Stimulated activated CD4-positive, alpha-beta T cell treated with anti-CD3 and anti-CD28 coated beads, Interleukin-15, amount 100 ng/mL, for 24 hours (primary cell): ENCODE measurements around the gene SLC39A12.
"Not testable (repeated sequence)": the region's sequence is repeated elsewhere in the genome, so short reads cannot be mapped to it uniquely, and the experiment has no call there.

Experiments used
- DNase-seq: peaks from one replicate; pipeline ENCODE4 v3.0.0-alpha.2; 2020

The SLC39A12 gene

DNA sequence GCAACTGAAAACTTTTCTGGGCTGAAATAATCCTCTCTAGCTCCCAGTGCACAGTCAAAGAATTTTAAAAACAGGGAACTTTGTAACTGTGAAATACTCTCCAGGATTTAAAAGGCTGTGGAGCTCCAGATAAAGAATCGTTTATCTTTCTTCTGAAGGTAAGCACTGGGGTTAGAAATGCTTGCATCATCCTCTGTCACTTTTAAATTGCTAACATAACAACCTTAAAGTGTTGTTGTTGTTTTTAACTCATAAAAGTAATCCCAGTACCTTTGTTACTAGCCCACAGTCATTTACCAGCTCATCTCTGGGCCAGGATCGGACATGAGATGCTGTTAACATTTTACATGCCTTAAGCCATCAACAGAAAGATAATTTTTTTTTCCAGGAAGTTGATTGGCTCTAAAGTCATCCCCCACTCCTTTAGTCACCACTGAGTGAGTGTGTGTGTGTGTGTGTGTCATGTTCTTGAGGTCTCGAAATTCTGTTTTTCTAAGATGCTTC lies at the start of gene SLC39A12:
Gene SLC39A12, plus strand, starts transcription at position 51 of the 504 bp plus-strand sequence. CDS start 1,359 bp downstream, outside the sequence.
- DNase-seq, result no peak

DNA sequence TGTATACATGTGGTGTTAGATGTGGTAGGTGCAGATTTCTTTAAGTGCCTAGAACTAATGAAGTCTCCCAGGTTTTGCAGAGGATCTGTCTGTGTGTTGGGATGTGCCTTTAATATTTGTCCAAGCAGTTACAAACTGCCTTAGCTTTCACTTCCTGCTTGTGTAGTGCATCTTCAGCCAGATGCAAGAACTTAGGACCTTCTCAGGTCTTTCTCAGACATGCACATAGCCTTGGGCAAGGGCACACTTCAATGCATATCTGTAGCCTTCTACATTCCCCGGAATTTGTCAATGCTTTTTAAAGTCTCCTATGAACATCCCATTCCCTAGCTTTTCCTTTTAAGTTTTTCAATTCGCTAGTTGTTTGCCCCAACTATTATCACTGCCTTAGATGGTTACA lies 47.2 kb upstream of the SLC39A12 start:
- no peak for DNase-seq

DNA sequence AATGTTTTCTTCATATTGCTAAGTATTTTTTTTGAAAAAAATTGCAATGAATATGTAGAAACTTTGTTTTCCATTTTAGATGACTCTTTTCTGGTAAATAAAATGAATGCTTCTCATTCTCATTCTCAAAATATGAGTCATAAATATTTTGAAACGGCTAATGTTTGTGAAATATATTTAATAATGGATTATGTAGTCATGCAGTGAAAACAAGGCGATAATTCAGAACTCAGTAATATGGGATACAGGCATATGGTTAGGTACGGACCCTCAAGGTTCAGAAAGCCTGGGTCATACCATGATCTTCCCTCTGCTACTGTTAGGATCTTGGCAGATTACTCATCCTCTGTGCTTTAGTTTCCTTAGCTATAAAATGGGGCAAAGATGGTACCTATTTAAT lies 46.2 kb upstream of the SLC39A12 start:
- DNase-seq, result no peak

DNA sequence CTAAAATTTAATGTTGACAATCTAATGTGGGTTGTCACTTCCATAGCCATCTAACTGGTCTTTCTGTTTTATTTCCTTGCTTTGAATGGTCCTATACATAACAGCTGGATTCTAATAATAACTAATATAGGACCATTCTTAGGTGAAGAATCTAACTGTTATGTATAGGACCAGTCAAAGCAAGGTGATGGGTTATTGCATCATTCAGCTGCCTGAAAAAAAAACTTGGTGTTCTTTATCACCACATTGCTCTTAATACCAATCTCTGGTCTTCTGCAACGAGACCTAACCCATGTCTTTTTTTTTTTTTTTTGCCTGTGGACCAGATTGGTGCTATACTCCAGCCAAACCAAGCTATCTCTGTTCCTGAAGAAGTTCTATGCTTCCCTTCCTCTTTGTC lies 45.7 kb upstream of the SLC39A12 start:
- no peak for DNase-seq

DNA sequence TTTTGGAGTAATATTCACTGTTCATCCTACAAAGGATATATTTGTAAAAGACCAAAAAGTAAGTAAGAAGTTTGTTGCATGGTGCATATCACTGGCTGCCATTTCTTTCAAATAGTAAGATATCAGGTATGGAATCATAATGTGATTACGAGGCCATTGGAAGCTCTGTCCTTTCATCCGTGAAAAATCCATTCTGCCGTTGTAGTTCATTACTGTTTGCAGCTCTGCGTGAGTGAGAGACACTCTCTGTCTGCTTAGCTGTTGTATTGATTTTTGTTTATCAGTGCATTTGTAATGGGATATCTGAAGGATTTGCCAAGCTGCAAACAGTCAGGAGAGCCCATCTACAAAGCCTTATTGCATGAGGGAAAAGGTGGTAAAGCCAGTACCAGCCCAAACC lies 44.1 kb upstream of the SLC39A12 start:
- no peak for DNase-seq

DNA sequence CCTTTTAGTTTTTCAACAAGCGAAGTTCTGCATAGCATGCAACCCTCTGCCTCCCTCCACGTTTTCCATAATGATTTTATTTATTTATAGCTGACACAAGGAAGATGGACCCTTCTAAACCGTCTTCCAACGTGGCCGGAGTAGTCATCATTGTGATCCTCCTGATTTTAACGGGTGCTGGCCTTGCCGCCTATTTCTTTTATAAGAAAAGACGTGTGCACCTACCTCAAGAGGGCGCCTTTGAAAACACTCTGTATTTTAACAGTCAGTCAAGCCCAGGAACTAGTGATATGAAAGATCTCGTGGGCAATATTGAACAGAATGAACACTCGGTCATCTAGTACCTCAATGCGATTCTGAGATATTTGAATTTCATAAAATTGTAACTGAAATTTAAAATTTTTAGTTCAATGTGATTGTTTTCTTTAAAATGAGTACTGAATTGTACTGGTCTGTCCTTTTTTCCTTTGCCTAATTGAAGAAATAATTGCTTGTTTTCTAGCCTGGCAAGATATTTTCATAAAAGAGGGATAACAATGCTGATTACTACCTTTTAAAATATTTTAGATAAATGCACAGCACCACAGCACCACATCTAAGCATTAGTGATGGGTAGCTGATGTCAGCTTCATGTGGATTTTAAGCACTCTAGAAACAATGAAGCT lies 41.5 kb upstream of the SLC39A12 start:
- DNase-seq, result peak; percentile 14

DNA sequence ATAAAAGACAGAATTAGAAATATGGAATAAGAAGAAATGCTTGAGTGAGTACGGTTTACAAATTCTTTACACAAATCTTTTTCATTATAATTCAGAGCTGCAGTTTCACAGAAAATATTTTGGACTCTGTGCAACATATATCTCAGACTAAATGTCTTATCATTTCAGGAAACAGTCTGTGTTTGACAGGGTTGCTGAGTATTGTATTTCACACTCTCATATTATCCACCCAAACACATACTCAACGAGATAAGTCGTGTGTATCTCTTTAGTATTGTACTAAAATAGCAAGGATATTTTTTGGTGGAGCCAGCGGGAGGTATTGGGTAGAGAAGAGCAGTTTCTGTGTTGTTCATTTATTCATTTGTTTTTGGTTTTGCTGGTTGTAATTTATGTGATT lies 39.0 kb upstream of the SLC39A12 start:
- no peak for DNase-seq

DNA sequence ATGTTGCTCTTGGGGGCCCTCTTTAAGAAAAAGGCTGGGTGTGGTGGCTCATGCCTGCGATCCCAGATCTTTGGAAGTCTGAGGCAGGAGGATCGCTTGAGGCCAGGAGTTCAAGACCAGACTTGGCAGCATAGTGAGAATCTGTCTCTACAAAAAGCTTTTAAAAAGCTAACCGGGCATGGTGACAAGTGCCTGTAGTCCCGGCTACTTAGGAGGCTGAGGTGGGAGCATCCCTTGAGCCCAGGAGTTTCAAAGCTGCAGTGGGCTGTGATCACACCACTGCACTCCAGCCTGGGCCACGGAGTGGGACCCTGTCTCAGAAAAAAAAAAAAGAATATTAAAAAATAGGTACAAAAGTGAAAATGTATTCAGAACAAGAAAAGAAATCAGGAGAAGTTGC lies 38.1 kb upstream of the SLC39A12 start:
- no peak for DNase-seq

DNA sequence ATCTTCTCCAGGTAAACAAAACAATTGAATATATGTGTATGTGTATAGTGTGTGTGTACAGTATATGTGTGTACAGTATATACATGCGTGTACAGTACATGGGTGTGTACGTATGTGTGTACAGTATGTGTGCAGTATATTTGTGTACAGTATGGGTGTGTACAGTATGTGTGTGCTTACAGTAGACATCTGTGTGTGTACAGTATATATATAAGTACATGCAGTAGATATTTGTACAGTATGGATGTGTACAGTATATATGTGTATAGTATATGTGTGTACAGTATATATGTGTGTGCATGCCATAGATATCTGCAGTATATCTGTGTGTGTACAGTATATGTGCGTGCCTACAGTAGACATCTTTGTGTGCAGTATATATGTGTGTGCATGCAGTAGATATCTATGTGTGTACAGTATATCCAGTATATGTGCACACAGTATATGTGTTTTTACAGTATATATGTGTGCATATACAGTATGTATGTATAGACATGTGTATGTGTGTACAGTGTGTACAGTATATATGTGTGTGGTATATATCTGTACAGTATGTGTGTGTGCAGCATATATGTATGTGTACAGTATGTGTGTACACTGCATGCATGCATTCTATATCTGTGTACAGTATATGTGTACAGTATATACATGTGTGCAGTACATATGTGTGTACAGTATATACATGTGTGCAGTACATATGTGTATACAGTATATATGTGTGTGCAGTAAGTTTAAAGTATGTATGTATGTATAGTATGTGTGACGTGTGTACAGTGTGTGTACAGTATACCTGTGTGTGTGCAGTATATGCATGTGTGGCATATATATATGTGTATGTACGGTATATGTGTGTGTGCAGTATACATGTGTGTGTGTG lies 37.3 kb upstream of the SLC39A12 start:
- DNase-seq, result no peak

DNA sequence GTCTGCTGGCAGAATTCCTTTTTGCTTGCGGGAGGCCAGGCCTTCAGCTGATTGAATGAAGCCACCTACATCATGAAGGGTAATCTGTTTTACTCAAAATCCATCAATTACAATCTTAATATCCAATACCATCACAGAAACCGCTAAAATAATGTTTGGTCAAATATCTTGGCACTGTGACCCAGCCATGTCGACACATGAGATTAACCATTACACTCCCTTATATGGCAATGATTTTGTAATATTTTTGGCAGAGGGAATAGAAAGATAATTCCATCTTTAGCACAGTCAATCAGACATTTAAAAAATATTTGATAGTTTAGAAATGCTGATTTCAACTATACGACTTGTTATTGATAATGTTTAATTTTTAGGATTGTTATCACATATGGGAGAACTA lies 36.5 kb upstream of the SLC39A12 start:
- DNase-seq, result no peak

DNA sequence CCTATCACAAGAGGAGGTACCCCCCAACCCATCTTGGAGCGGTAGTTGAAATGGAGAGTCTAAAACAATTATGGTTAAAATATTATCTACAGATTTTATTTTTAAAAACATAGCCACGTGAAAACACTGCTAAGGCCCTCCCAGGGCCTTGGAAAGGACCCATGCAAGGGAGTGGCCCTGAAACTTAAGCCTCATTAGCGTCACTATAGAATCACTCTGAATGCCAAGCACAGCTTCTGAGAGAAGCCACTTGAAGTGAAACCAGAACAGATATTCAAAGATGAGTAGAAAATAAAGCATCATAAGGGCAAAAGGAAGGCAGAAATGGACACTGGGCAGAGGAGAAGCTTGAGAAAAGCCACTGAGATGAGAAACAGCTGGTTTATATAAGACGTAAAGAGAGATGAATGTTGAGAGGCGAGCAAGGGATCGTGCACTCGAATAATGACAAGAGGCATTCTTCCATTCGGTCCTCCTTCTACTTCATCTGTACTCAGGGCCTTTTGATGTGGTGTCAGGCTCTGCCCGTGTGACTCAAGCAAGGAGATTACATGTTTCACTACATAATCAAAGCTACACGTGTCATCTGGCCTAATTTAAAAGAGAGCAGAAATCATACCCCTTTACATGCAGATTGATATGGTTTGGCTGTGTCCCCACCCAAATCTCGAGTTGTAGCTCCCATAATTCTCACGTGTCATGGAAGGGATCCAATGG lies 33.4 kb upstream of the SLC39A12 start:
- DNase-seq, result no peak

DNA sequence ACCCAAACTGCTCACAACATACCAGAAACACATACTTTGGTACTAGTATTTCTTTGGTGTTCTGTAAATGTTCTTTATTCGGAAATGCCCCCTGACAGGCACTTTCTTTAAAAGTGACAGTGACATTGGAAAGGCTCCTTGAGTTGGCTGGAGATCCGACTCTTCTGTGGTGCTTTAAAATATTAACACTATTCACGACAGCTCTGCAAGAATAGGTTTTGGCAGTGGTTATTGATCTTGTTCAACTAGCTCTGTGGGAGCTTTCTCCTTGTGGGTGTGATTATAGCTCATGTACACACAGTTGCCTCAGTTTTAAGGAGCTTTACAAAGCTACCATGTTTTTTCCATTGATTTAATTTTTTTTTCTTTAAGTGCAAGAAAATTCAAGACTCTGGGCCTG lies 30.3 kb upstream of the SLC39A12 start:
- DNase-seq, result no peak

DNA sequence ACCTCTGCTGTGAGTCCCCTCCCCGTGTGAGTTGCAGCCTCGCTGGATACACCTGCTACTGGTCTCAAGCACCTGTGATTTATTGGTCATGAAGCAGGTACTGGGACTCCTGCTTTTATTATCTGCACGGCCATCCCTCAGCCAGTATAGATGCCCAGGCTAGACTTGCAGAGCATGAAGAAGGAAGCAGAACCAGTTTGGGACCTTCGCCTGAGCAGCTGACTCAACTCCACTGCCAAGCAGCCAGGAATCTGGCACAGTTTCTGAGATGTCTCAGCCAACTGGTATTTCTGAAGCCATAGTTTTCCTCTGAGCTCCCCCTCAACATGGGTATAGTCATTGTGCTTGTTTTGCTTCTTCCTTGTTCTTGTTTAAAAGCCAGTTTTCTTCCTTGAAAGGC lies 28.0 kb upstream of the SLC39A12 start:
- DNase-seq, result no peak

DNA sequence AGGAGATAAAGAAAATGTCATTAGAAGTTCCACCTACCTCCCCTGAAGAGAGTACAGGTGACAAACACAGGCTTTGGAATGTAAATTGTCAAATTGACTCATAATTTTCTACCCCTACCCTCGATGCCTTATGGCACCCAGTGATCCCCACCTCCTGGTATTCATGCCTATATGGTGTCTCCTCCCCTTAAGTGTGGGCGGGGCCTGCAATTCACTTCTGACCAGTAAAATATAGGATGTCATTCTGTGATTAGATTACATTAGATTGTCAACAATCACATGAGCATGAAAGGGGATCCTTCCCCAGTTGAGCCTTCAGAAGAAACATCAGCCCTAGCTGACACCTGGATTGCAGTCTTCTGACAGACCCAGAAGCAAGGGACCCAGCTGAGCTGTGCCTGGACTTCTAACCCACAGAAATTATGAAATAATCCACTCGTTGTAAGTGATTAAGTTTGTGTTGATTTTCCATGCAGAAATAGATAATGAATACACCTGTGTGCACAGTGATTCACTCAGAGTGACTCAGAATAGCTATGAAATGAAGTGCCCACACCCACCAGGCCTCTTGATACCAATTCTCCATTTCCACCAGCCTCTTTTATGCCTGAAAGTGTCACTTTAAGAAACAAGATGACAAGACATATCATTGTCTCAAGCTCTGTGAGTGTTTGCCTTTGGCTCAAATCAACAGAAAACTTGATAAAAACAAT lies 8.5 kb upstream of the SLC39A12 start:
- no peak for DNase-seq

DNA sequence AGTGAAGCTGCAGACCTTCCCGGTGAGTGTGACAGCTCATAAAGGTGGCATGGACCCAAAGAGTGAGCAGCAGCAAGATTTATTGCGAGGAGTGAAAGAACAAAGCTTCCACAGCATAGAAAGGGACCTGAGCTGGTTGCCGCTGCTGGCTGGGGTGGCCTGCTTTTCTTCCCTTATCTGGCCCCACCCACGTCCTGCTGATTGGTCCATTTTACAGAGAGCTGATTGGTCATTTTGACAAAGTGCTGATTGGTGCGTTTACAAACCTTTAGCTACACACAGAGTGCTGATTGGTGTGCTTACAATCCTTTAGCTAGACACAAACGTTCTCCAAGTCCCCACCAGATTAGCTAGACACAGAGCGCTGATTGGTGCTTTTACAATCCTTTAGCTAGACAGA lies 1.4 kb upstream of the SLC39A12 start:
- not testable (repeated sequence) for DNase-seq

DNA sequence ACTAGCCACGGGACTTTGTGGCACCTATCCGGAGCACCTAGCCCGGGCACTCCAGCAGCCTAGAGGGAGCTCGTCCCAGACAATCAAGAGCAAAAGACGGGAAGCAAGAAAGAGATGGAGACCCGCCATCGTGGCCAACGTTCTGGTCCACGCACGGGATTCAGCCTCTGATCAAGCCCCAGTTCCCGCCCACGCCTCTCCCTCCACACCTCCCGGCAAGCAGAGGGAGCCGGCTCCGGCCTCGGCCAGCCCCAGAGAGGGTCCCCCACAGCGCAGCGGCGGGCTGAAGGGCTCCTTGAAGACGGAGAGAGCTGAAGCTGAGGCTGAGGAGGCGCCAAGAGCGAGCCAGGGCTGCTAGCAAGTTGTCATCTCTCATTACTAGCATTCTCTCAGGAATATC lies 992 bp upstream of the SLC39A12 start:
- DNase-seq, result no peak

DNA sequence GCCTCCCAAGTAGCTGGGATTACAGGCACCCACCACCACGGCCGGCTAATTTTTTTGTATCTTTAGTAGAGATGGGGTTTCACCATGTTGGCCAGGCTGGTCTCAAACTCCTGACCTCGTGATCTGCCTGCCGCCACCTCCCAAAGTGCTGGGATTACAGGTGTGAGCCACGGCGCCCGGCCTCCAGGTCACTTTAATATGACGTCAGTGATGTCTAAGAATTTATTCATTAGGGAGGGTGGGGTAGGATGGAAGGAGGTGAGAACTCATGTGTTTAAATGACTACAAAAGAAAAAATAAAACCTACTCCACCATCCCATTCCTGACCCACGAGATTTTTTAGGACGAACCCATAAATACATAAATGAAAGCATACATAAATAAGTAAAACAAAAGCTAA lies 2.7 kb downstream of the SLC39A12 start:
- DNase-seq, result not testable (repeated sequence)

DNA sequence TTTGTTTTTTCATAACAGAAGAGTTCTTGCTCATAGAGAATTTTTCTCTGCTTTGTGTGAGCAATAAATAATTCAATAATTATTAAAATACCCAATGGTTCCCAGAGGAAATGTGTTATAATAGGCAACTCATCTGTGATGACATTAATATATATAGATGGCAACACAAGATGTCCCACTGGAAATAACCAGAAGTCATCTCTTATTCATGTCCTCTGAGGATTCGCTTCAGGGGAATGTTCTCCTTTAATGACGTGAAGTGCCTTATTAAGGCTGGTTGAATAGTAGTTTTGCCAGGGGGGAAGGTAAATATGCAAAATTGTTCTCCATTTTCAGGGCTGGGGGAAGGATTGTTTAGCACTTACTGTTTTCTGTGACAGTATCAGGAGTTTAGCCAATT lies 3.1 kb downstream of the SLC39A12 start:
- DNase-seq, result no peak

DNA sequence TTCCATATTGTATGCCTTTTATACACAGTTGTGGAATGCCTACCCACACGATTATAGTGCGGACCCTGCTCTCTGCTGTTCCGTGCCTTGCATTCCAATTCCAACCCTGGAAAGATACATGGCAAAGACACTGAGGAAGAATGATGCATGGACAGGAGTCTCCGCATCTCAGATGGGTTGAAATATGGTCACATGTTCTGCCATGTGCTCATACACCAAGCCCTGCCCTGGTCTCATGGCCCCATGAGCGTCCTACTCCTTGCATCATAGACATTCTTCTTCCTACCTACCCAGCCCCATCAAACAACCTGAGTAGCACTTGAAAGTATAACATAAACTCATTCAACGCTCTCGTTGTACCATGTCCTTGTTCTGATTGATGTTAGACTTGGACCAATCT lies 6.3 kb downstream of the SLC39A12 start:
- no peak for DNase-seq

DNA sequence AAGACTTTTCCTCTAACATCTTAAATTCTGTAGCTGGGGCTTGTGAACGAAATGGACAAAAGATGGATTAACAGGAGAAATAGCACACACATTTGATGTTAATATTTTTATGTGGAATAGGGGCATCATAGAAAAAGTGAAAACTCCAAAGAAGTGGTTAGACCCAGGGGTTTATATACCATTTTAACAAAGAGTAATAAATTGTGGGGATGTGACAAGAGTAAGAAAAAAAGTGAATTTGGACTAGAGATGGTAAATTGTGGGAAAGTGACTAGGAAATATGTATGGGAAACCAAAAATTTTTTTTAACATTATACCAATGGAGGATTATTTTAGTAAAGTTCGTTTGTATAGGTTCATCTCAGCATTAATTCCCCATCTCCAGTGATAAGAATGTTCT lies 8.2 kb downstream of the SLC39A12 start:
- DNase-seq, result no peak

DNA sequence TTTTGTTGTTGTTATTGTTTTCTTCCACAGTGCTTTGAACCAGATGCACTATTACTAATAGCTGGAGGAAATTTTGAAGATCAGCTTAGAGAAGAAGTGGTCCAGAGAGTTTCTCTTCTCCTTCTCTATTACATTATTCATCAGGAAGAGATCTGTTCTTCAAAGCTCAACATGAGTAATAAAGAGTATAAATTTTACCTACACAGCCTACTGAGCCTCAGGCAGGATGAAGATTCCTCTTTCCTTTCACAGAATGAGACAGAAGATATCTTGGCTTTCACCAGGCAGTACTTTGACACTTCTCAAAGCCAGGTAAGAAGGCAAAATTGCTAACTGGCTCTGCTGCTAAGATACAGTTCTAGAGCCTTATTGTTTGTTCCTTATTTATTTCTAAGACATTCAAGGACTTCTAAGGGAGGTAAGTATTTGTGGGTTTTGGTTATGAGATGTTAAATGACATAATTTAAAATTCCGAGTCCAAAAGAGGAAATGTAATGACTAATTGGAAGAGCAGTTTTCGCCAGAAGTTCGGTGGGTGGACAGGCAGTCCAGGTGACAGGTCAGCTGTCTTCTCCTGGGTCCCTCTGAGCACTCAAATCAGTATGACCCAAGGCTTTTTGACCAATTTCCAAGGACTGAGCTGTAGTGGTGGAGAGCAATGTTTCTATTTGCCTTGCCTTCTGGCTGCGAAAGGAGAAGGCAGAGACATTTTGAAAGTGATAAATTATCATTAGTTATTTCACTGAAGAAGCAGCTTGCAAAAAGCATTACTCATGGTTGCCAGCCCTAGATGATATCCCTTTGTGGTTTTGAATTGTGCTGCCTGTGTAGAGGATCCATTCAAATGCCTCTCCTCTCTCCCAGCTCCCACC lies 10.1 kb downstream of the SLC39A12 start:
- no peak for DNase-seq

DNA sequence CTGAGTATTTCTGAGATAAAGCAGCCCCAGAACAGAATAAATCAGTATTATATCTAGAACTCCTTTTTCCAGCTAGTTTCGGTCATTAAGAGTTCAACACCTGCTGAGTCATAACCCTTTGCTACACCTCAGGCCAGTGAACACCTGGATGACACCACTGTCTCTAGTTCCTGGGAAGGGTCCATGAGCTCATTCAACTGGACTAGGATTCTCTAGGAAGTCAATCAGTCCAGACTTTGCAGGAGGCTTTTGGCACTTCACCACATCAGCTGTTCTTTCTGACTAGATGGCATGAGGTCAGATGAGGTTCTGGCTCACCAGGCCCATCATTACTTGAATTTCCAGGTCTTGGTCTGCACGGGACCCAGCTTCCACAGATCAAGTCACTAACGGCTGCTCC lies 11.7 kb downstream of the SLC39A12 start:
- no peak for DNase-seq
